Vagina (tissue), 2 donors: ENCODE results near the gene AQP7. TPM values are rescaled to one million over a fixed set of nuclear protein-coding genes. Genes with fewer than 3 reads are reported as not detected.

Experiments used
- DNase-seq, 2 donors: peaks; one replicate each; pipeline ENCODE4 v3.0.0-alpha.2; 2017; ENCODE audit errors: extremely low spot score in 2 of 2
- H3K27ac ChIP-seq: fragments of 200-600 bp; sonication (generic); one replicate; pipeline ENCODE4 v1.5.1; 2019
- H3K27me3 ChIP-seq: fragments of 200-600 bp; sonication (generic); one replicate; pipeline ENCODE4 v1.5.1; 2019
- H3K36me3 ChIP-seq, 2 donors: fragments of 200-600 bp; sonication (generic); one replicate each; pipeline ENCODE4 v1.5.1; 2017 to 2019
- H3K4me1 ChIP-seq: fragments of 200-600 bp; sonication (generic); one replicate; pipeline ENCODE4 v1.5.1; 2019
- H3K4me3 ChIP-seq, 2 donors: fragments of 200-600 bp; sonication (generic); 1 replicate in 1 of 2; 2 replicates in 1 of 2; pipeline ENCODE4 v1.5.1; 2016 to 2019
- H3K9me3 ChIP-seq: fragments of 200-600 bp; sonication (generic); one replicate; pipeline ENCODE4 v1.5.1; 2019
- CTCF ChIP-seq, 3 experiments: fragments of 450-650 bp in 2 of 3; fragments of 200-600 bp in 1 of 3; sonication (generic) in 1 of 3; IDR thresholded peaks; one replicate each; pipeline ENCODE4 v1.5.1; 2017 to 2019; ENCODE audit warnings: antibody characterized with exemption in 3 of 3, mild to moderate bottlenecking in 2 of 3, moderate library complexity in 2 of 3
- POLR2A ChIP-seq, 2 donors: fragments of 450-650 bp; IDR thresholded peaks; one replicate each; pipeline ENCODE4 v1.6.1; 2017; ENCODE audit warnings: antibody characterized with exemption in 2 of 2, mild to moderate bottlenecking in 2 of 2, moderate library complexity in 2 of 2
- POLR2AphosphoS5 ChIP-seq, 2 donors: sonication (generic); formaldehyde crosslinking; IDR thresholded peaks; one replicate each; pipeline ENCODE4 v1.9.0; 2017; ENCODE audit warnings: antibody characterized with exemption in 2 of 2, mild to moderate bottlenecking in 2 of 2, low read depth in 1 of 2; ENCODE audit not compliant: insufficient read depth in 1 of 2
- intact Hi-C: fragments of 100-400 bp; cut with DNase I; formaldehyde crosslinking; loops from one replicate; pipeline ENCODE4 v1.15.1; 2023
- total RNA-seq: library from RNA; depleted of rRNA; stranded (reverse); fragments of >200 nt; gene quantifications from one replicate; pipeline ENCODE4 v1.2.3, GENCODE V29; 2016

AQP7 gene
- total RNA-seq, 1 donor from 2014 or later, result 6.4 TPM

GRCh38 chr9:33414889-33415500 is 12.6 kb upstream of the AQP7 start:
- Histone ChIP-seq H3K27me3 (no peaks in the 10 kb centered on the region), H3K36me3 (no peaks in the 10 kb centered on the region), H3K27ac (peak overlapping the region; percentile 31), H3K4me3 (no peak overlapping the region), H3K9me3 (no peaks in the 10 kb centered on the region), H3K4me1 (peaks cover 48% of the 10 kb centered on the region)
- TF ChIP-seq CTCF (IDR thresholded peaks at IDR 0.05) (no peak), POLR2A (IDR thresholded peaks at IDR 0.05) (no peak), POLR2AphosphoS5 (IDR thresholded peaks at IDR 0.05; ENCODE audit: insufficient read depth in 1 of 2, low read depth in 1 of 2) (no peak)
- intact Hi-C loops, result loop anchor here (5.0 kb wide), 1 partner anchor 38 kb away; no protein-coding TSS in a partner anchor
- DNase-seq, result no peak

- H3K4me1 ChIP-seq, result peaks cover 48% of the 10 kb centered on the region
- peak overlapping the region; percentile 31 for H3K27ac ChIP-seq
- no peak overlapping the region for H3K4me3 ChIP-seq
- intact Hi-C loops, result no loop called here
- DNase-seq, result no peak
- H3K9me3 ChIP-seq, result no peaks in the 10 kb centered on the region
- H3K27me3 ChIP-seq, result no peaks in the 10 kb centered on the region
- no peaks in the 10 kb centered on the region for H3K36me3 ChIP-seq
- TF ChIP-seq POLR2AphosphoS5 (IDR thresholded peaks at IDR 0.05; ENCODE audit: insufficient read depth in 1 of 2, low read depth in 1 of 2) (no peak), CTCF (IDR thresholded peaks at IDR 0.05) (no peak), POLR2A (IDR thresholded peaks at IDR 0.05) (no peak)
Observed at GRCh38 chr9:33414268-33414667, 11.9 kb upstream of the AQP7 start.

GRCh38 chr9:33408087-33408486 is 5.7 kb upstream of the AQP7 start:
- Histone ChIP-seq H3K4me1 (peaks cover 9% of the 10 kb centered on the region), H3K9me3 (no peaks in the 10 kb centered on the region), H3K36me3 (no peaks in the 10 kb centered on the region), H3K4me3 (no peak overlapping the region), H3K27ac (no peak overlapping the region), H3K27me3 (no peaks in the 10 kb centered on the region)
- DNase-seq, result no peak
- intact Hi-C loops, result no loop called here
- no peak for TF ChIP-seq POLR2A (IDR thresholded peaks at IDR 0.05)
- TF ChIP-seq CTCF (IDR thresholded peaks at IDR 0.05), result no peak
- no peak for TF ChIP-seq POLR2AphosphoS5 (IDR thresholded peaks at IDR 0.05; ENCODE audit: insufficient read depth in 1 of 2, low read depth in 1 of 2)

- Histone ChIP-seq H3K4me1 (peaks cover 9% of the 10 kb centered on the region), H3K27ac (no peak overlapping the region), H3K27me3 (no peaks in the 10 kb centered on the region), H3K9me3 (no peaks in the 10 kb centered on the region), H3K36me3 (no peaks in the 10 kb centered on the region), H3K4me3 (no peak overlapping the region)
- intact Hi-C loops, result no loop called here
- TF ChIP-seq POLR2A (IDR thresholded peaks at IDR 0.05) (no peak), POLR2AphosphoS5 (IDR thresholded peaks at IDR 0.05; ENCODE audit: insufficient read depth in 1 of 2, low read depth in 1 of 2) (no peak), CTCF (IDR thresholded peaks at IDR 0.05) (no peak)
- no peak for DNase-seq
Observed at GRCh38 chr9:33407061-33407460, 4.7 kb upstream of the AQP7 start.

GRCh38 chr9:33404788-33405362 is 2.5 kb upstream of the AQP7 start:
- no peak for DNase-seq
- Histone ChIP-seq H3K36me3 (no peaks in the 10 kb centered on the region), H3K27me3 (no peaks in the 10 kb centered on the region), H3K9me3 (no peaks in the 10 kb centered on the region), H3K4me1 (peaks cover 9% of the 10 kb centered on the region), H3K27ac (no peak overlapping the region), H3K4me3 (no peak overlapping the region)
- TF ChIP-seq CTCF (IDR thresholded peaks at IDR 0.05), result no peak
- TF ChIP-seq POLR2AphosphoS5 (IDR thresholded peaks at IDR 0.05; ENCODE audit: insufficient read depth in 1 of 2, low read depth in 1 of 2), result no peak
- TF ChIP-seq POLR2A (IDR thresholded peaks at IDR 0.05), result no peak
- intact Hi-C loops, result no loop called here
